BE2C (cell line): ENCODE measurements around the gene ADAMTS18.

Source experiments
- DNase-seq: peaks from one replicate; pipeline ENCODE4 v3.0.0-alpha.2; 2020
- H3K27me3 ChIP-seq: fragments of 250-450 bp; sonication (Bioruptor Pico); 2 replicates; pipeline ENCODE4 v1.5.1; 2020; ENCODE audit warnings: mild to moderate bottlenecking
- H3K36me3 ChIP-seq: fragments of 250-450 bp; sonication (Bioruptor Pico); 2 replicates; pipeline ENCODE4 v1.5.1; 2020; ENCODE audit warnings: mild to moderate bottlenecking
- H3K4me1 ChIP-seq: fragments of 250-450 bp; sonication (Bioruptor Pico); 2 replicates; pipeline ENCODE4 v1.5.1; 2020
- H3K4me3 ChIP-seq: 2 replicates; pipeline ENCODE4 v1.5.1; 2011; ENCODE audit warnings: low read depth, low read length
- H3K9me3 ChIP-seq: fragments of 250-450 bp; sonication (Bioruptor Pico); 2 replicates; pipeline ENCODE4 v1.5.1; 2020
- CTCF ChIP-seq: IDR thresholded peaks from 2 replicates; pipeline ENCODE4 v1.5.1; 2012; ENCODE audit warnings: mild to moderate bottlenecking, low read depth, low read length

The ADAMTS18 gene

GRCh38 chr16:77396461-77396860 is 38.4 kb downstream of the ADAMTS18 start:
- no peak for TF ChIP-seq CTCF
- no peaks in the 10 kb centered on the region for H3K4me1 ChIP-seq
- no peaks in the 10 kb centered on the region for H3K36me3 ChIP-seq
- DNase-seq, result no peak
- no peak overlapping the region for H3K4me3 ChIP-seq
- H3K27me3 ChIP-seq, result no peaks in the 10 kb centered on the region
- H3K9me3 ChIP-seq, result no peaks in the 10 kb centered on the region

- Histone ChIP-seq H3K36me3 (no peaks in the 10 kb centered on the region), H3K4me3 (no peak overlapping the region), H3K4me1 (no peaks in the 10 kb centered on the region), H3K27me3 (no peaks in the 10 kb centered on the region), H3K9me3 (no peaks in the 10 kb centered on the region)
- no peak for DNase-seq
- TF ChIP-seq CTCF, result no peak
Observed at GRCh38 chr16:77394699-77395098, 40.1 kb downstream of the ADAMTS18 start.

GRCh38 chr16:77393955-77394354 is 40.9 kb downstream of the ADAMTS18 start:
- Histone ChIP-seq H3K4me3 (no peak overlapping the region), H3K27me3 (no peaks in the 10 kb centered on the region), H3K36me3 (no peaks in the 10 kb centered on the region), H3K9me3 (no peaks in the 10 kb centered on the region), H3K4me1 (no peaks in the 10 kb centered on the region)
- no peak for DNase-seq
- TF ChIP-seq CTCF, result no peak

GRCh38 chr16:77387815-77388209 is 47.0 kb downstream of the ADAMTS18 start:
- Histone ChIP-seq H3K36me3 (no peaks in the 10 kb centered on the region), H3K27me3 (no peaks in the 10 kb centered on the region), H3K4me1 (no peaks in the 10 kb centered on the region), H3K9me3 (no peaks in the 10 kb centered on the region), H3K4me3 (no peak overlapping the region)
- no peak for TF ChIP-seq CTCF
- no peak for DNase-seq

- Histone ChIP-seq H3K4me3 (no peak overlapping the region), H3K36me3 (no peaks in the 10 kb centered on the region), H3K9me3 (no peaks in the 10 kb centered on the region), H3K27me3 (no peaks in the 10 kb centered on the region), H3K4me1 (no peaks in the 10 kb centered on the region)
- no peak for DNase-seq
- no peak for TF ChIP-seq CTCF
Observed at GRCh38 chr16:77386831-77387814, 47.7 kb downstream of the ADAMTS18 start.

GRCh38 chr16:77385481-77385880 is 49.4 kb downstream of the ADAMTS18 start:
- no peaks in the 10 kb centered on the region for H3K4me1 ChIP-seq
- H3K27me3 ChIP-seq, result no peaks in the 10 kb centered on the region
- no peak for TF ChIP-seq CTCF
- no peaks in the 10 kb centered on the region for H3K36me3 ChIP-seq
- no peak overlapping the region for H3K4me3 ChIP-seq
- DNase-seq, result no peak
- H3K9me3 ChIP-seq, result no peaks in the 10 kb centered on the region
